ENCODE measurements around the gene EEF2K.
A peak's percentile ranks its signal among the peaks of the same experiment; 100 is the strongest.

The EEF2K gene

DNA sequence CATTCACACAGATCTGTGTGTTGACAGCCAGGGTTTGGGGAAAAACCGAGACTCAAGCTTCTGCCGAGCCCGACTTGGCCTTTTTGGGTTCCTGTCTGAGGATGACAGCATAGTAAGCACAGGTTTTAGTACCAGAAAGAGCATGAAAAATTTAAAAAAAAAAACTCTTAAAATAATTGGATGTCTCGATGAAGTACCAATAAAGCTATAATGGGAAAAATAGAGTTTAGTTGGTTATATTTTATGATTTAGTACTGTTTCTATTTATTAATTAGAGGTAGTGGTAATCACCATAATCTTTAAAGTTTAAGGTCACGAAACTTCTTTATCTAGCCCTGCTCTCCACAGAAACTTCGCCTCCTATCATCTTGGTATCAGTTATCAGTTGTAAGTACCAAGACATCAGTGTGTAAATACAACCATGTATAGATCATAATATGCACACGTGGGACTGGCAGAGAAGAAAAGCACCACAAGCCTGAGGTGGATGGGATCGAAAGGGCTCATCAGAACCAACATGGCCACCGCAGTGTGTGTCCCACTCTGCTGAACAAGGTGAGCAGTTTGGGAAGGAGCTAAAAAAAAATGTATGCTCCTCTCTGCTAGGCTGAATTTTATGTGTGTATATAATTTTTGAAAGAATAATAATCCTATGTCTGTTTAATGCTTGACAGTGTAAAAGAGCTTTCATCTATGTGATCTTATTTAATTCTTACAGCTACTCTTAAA is 14.4 kb upstream of the EEF2K start:
- TF ChIP-seq, protein P1, sequence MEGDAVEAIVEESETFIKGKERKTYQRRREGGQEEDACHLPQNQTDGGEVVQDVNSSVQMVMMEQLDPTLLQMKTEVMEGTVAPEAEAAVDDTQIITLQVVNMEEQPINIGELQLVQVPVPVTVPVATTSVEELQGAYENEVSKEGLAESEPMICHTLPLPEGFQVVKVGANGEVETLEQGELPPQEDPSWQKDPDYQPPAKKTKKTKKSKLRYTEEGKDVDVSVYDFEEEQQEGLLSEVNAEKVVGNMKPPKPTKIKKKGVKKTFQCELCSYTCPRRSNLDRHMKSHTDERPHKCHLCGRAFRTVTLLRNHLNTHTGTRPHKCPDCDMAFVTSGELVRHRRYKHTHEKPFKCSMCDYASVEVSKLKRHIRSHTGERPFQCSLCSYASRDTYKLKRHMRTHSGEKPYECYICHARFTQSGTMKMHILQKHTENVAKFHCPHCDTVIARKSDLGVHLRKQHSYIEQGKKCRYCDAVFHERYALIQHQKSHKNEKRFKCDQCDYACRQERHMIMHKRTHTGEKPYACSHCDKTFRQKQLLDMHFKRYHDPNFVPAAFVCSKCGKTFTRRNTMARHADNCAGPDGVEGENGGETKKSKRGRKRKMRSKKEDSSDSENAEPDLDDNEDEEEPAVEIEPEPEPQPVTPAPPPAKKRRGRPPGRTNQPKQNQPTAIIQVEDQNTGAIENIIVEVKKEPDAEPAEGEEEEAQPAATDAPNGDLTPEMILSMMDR (IDR thresholded peaks at IDR 0.05), result no peak

DNA sequence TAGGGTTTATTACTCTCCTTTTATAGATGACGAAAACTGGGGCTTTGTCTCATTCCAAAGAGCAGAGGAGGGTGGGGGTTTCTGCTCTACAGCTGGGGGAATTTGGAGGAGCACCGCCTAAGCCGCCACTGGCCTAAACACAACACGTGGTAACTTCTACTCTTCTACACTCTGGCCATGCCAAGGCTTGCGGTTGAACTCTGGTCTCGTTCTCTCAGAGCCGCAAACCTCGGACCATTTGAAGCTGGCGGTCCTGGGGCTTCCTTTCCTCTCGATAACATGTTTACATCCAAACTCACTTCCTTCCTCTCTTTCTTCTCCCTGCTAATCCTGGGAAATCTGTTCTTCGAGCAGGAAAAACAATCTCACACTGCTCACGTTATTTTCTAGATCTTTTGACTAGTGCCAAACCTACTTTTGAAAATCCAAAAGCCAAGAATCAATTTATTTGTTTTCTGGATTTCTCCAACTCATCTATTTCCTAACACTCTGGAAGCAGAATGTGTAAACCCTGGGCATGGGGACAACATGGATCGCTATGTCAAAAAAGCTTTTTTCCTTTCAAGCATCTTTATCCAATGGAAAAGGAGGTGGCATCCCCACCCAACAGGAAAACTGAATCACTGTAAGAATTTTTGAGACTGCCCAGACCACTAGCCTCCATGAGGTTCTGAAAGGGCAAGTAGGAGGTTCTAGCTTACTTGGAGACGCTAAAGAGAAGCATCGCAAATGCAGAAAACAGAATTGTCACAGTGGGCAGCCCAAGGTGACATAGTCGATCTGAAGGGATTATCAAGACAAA is 13.6 kb upstream of the EEF2K start:
- TF ChIP-seq, protein P1 (IDR thresholded peaks at IDR 0.05), result no peak

DNA sequence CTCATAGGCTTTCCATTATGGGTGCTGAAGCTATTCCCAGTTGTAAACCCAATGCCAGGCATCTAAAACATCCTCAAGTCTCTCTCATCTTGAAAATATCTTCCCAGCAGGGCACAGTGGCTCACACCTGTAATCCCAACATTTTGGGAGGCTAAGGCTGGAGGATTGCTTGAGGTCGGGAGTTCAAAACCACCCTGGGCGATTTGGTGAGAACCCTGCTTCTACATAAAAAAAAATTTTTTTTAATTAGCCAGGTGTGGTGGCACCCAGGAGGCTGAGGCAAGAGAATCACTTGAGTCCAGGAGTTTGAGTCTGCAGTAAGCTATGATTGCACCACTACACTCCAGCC is 13.0 kb upstream of the EEF2K start:
- TF ChIP-seq, protein P1 (IDR thresholded peaks at IDR 0.05), result no peak

DNA sequence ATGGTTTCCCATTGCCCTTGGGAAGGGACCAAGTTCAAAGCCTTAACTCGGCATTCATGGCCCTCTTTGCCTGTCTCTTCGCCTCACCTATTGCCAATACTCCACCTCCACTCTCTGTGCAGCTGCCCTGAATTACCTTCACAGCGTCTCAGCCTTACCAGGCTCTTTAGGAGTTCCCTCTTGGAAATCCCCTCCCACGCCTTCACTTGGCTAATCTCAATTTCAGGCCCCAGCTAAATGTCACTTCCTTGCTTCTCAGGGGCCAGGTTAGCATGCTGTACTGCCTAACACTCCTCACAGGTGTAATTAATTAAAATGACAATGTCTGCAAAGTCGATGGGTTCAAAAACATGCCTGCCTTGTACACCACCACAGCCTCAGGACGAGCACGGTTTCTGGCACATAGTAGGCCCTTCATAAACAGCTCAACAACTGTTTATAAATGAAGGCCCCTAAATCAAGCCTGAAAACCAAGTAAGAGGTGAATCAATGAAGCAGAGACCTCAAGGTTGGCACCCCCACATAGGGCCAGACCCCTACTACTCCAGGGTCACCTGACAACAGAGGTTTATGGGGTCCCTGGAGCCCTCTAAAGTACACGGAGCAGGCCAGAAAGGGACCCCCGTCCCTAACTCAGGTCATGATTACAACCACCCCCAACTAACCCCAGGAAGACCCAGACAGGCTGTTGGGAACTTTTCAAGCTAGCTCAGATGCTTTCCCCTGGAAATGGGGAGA is 11.2 kb upstream of the EEF2K start:
- TF ChIP-seq, protein P1 (IDR thresholded peaks at IDR 0.05), result no peak

DNA sequence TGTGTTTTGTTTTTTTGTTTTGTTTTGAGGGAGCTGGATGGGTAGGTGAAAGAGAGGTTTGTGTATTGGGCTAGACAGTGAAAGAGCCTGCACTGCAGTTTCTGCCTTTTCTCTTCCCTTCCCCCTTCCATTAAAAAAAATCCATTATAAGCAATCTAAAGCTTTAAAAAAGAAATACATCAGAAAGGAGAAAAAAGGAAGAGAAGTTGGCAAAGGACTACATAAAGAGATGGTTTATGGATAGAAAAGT is 10.7 kb upstream of the EEF2K start:
- TF ChIP-seq, protein P1 (IDR thresholded peaks at IDR 0.05), result no peak

DNA sequence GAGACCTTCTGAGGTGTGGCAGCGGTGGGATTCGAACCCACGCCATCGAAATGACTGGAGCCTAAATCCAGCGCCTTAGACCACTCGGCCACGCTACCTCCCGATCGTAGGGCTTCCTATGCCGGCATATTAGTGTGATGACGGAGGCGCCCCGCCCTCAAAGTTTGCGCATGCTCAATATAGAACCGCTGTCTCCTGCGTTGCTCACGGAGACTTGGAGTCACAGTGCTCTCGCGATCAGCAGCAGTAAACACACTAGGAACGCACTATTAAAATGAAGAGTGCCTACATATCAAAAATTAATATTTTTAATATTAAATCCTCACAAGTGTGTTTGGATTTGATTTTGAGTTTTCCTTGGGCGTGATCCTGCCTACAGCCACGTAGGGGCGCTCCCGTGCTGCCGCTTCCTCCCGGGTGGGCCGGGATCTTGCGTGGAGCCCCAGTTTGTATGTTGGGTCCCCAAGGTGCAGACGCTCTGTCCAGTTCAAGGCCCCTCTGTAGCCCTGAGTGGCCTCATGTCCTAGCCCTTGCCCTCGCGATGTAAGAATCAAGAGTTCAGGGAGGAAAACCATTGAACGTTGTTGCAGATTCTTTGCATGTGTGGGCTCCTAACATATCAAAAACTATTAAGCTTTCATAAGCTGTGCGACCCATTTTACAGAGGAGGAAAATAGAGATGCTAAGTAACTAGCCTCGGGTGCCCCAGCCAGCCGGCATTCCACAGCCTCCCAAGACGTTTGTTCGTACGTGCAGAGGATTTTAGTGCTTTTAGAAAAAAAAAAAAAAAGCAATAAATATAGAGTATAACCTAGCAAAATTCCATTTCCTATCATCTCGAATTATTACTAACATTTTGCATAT is 10.2 kb upstream of the EEF2K start:
- TF ChIP-seq, protein P1 (IDR thresholded peaks at IDR 0.05), result peak; percentile 93
